ENCODE data around the gene DIS3L2. TPM values are rescaled to one million over a fixed set of nuclear protein-coding genes. Genes with fewer than 3 reads are reported as not detected.
A peak's percentile ranks its signal among the peaks of the same experiment; 100 is the strongest.
"Not testable (repeated sequence)": the region's sequence is repeated elsewhere in the genome, so short reads cannot be mapped to it uniquely, and the experiment has no call there.

DIS3L2 gene
- total RNA-seq, 1 donor from 2014 or later = 17.0 TPM

- H3K36me3 ChIP-seq = no peaks in the 10 kb centered on the region
- peaks cover 2% of the 10 kb centered on the region for H3K4me1 ChIP-seq
- H3K4me3 ChIP-seq = no peak overlapping the region
- DNase-seq = no peak
- no peak for TF ChIP-seq CTCF (IDR thresholded peaks at IDR 0.05; ENCODE audit: borderline replicate concordance)
- H3K9me3 ChIP-seq (replicated peaks) = no peaks in the 10 kb centered on the region
- no peaks in the 10 kb centered on the region for H3K27me3 ChIP-seq (ENCODE audit: low read depth)
- intact Hi-C loops (cut with micrococcal nuclease) = loop anchor here (10.0 kb wide), 1 partner anchor 400 kb away; the partner anchor contains the start of gene NPPC
- H3K27ac ChIP-seq (replicated peaks) = no peak overlapping the region
Measured at GRCh38 chr2:232324778-232325177, 363.3 kb downstream of the DIS3L2 start.

- intact Hi-C loops (cut with micrococcal nuclease) = loop anchor here (10.0 kb wide), 1 partner anchor 401 kb away; the partner anchor contains the start of gene NPPC
- DNase-seq = peak; percentile 59
- H3K4me1 ChIP-seq = no peaks in the 10 kb centered on the region
Measured at GRCh38 chr2:232325324-232326273, 364.1 kb downstream of the DIS3L2 start.

GRCh38 chr2:232326274-232327104 lies 365.0 kb downstream of the DIS3L2 start:
- H3K36me3 ChIP-seq; H3K27me3 ChIP-seq (ENCODE audit: low read depth); H3K27ac ChIP-seq (replicated peaks); H3K4me1 ChIP-seq; H3K9me3 ChIP-seq (replicated peaks); DNase-seq; H3K4me3 ChIP-seq: not testable (repeated sequence)
- TF ChIP-seq CTCF (IDR thresholded peaks at IDR 0.05; ENCODE audit: borderline replicate concordance) = peak; percentile 59
- intact Hi-C loops (cut with micrococcal nuclease) = loop anchor here (10.0 kb wide), 1 partner anchor 402 kb away; the partner anchor contains the start of gene NPPC

More at GRCh38 chr2:232325324-232326273, 364.1 kb downstream of the DIS3L2 start:
- no peaks in the 10 kb centered on the region for H3K36me3 ChIP-seq
- H3K4me3 ChIP-seq = no peak overlapping the region
- no peaks in the 10 kb centered on the region for H3K27me3 ChIP-seq (ENCODE audit: low read depth)
- no peak overlapping the region for H3K27ac ChIP-seq (replicated peaks)
- H3K9me3 ChIP-seq (replicated peaks) = no peaks in the 10 kb centered on the region
- TF ChIP-seq CTCF (IDR thresholded peaks at IDR 0.05; ENCODE audit: borderline replicate concordance) = peak; percentile 79

- Histone ChIP-seq H3K36me3 (no peaks in the 10 kb centered on the region), H3K9me3 (replicated peaks) (no peaks in the 10 kb centered on the region), H3K27ac (replicated peaks) (no peak overlapping the region), H3K27me3 (ENCODE audit: low read depth) (no peaks in the 10 kb centered on the region), H3K4me1 (peaks cover 4% of the 10 kb centered on the region), H3K4me3 (no peak overlapping the region)
- DNase-seq = peak; percentile 72
- TF ChIP-seq CTCF (IDR thresholded peaks at IDR 0.05; ENCODE audit: borderline replicate concordance) = peak; percentile 75
- intact Hi-C loops (cut with micrococcal nuclease) = loop anchor here (10.0 kb wide), 1 partner anchor 403 kb away; the partner anchor contains the start of gene NPPC
Measured at GRCh38 chr2:232327105-232328031, 365.9 kb downstream of the DIS3L2 start.

Measured in left ventricle myocardium inferior (tissue), 1 donor.